Dermis blood vessel endothelial cell (primary cell): Measurements from ENCODE around the gene DMD. TPM values are rescaled to one million over a fixed set of nuclear protein-coding genes. Genes with fewer than 3 reads are reported as not detected.
"Not testable (repeated sequence)": the region's sequence is repeated elsewhere in the genome, so short reads cannot be mapped to it uniquely, and the experiment has no call there.

ENCODE experiments used
- DNase-seq: peaks from one replicate; pipeline ENCODE4 v3.0.0; 2010
- total RNA-seq: library from RNA; depleted of rRNA; stranded (reverse); fragments of >200 nt; gene quantifications from 2 replicates; pipeline ENCODE4 v1.2.3, GENCODE V29; 2014

Gene DMD
- total RNA-seq, 1 donor from 2014 or later: 2.4 TPM

- DNase-seq: no peak
These were observed 369.3 kb downstream of the DMD start for GRCh38 chrX:32842053-32842452.

GRCh38 chrX:32839781-32840180 is 371.6 kb downstream of the DMD start:
- DNase-seq: no peak

GRCh38 chrX:32825009-32825408 is 386.3 kb downstream of the DMD start:
- no peak for DNase-seq

- DNase-seq: no peak
These were observed 407.3 kb downstream of the DMD start for GRCh38 chrX:32804034-32804433.

- no peak for DNase-seq
These were observed 412.4 kb downstream of the DMD start for GRCh38 chrX:32798990-32799389.

GRCh38 chrX:32788936-32789335 is 422.4 kb downstream of the DMD start:
- DNase-seq: no peak

GRCh38 chrX:32780109-32780508 is 431.2 kb downstream of the DMD start:
- DNase-seq: no peak

GRCh38 chrX:32778965-32779364 is 432.4 kb downstream of the DMD start:
- no peak for DNase-seq

GRCh38 chrX:32774966-32775365 is 436.4 kb downstream of the DMD start:
- DNase-seq: no peak

- DNase-seq: no peak
These were observed 462.3 kb downstream of the DMD start for GRCh38 chrX:32749070-32749469.

- DNase-seq: no peak
These were observed 466.0 kb downstream of the DMD start for GRCh38 chrX:32745323-32745722.

GRCh38 chrX:32744921-32745320 is 466.4 kb downstream of the DMD start:
- no peak for DNase-seq

- no peak for DNase-seq
These were observed 469.4 kb downstream of the DMD start for GRCh38 chrX:32741910-32742309.

- DNase-seq: no peak
These were observed 502.8 kb downstream of the DMD start for GRCh38 chrX:32708542-32708941.

GRCh38 chrX:32705385-32705784 is 506.0 kb downstream of the DMD start:
- not testable (repeated sequence) for DNase-seq

GRCh38 chrX:32687379-32687778 is 524.0 kb downstream of the DMD start:
- no peak for DNase-seq

- DNase-seq: no peak
These were observed 532.9 kb downstream of the DMD start for GRCh38 chrX:32678487-32678886.

GRCh38 chrX:32673193-32673592 is 538.2 kb downstream of the DMD start:
- no peak for DNase-seq

- no peak for DNase-seq
These were observed 548.8 kb downstream of the DMD start for GRCh38 chrX:32662516-32662915.

- no peak for DNase-seq
These were observed 566.7 kb downstream of the DMD start for GRCh38 chrX:32644476-32645245.

GRCh38 chrX:32642283-32642682 is 569.1 kb downstream of the DMD start:
- DNase-seq: no peak

- no peak for DNase-seq
These were observed 593.2 kb downstream of the DMD start for GRCh38 chrX:32618154-32618553.

- DNase-seq: no peak
These were observed 596.6 kb downstream of the DMD start for GRCh38 chrX:32614707-32615106.

GRCh38 chrX:32599156-32599555 is 612.2 kb downstream of the DMD start:
- no peak for DNase-seq

- DNase-seq: no peak
These were observed 612.6 kb downstream of the DMD start for GRCh38 chrX:32598707-32599106.
